HFFc6 (cell line): ENCODE data around the gene WDR31. TPM values are rescaled to one million over a fixed set of nuclear protein-coding genes. Genes with fewer than 3 reads are reported as not detected.

Experiments
- DNase-seq: peaks from one replicate; pipeline ENCODE4 v3.0.0-alpha.2; 2018
- H3K27ac Mint-ChIP-seq: 2 replicates; pipeline ENCODE4 v1.8.0; 2020; ENCODE audit warnings: mild to moderate bottlenecking, mixed read lengths
- H3K27me3 Mint-ChIP-seq: 2 replicates; pipeline ENCODE4 v1.8.0; 2021; ENCODE audit warnings: mild to moderate bottlenecking, moderate library complexity, mixed read lengths; ENCODE audit not compliant: insufficient read depth
- H3K36me3 Mint-ChIP-seq: 2 replicates; pipeline ENCODE4 v1.8.0; 2021; ENCODE audit warnings: low read depth, mixed read lengths
- H3K4me1 Mint-ChIP-seq: 2 replicates; pipeline ENCODE4 v1.8.0; 2020; ENCODE audit warnings: low read depth, mixed read lengths
- H3K4me3 Mint-ChIP-seq: 2 replicates; pipeline ENCODE4 v1.8.0; 2020; ENCODE audit warnings: mild to moderate bottlenecking, moderate library complexity, mixed read lengths
- H3K9me3 Mint-ChIP-seq: 2 replicates; pipeline ENCODE4 v1.8.0; 2020; ENCODE audit warnings: mild to moderate bottlenecking, mixed read lengths
- total RNA-seq, 6 experiments: library from RNA; stranded (reverse); fragmentation: NEBNext Ultra II Directional; extraction: Animal tissue kit (Norgen Biotek cat#: 25700); gene quantifications; 2 replicates in 1 of 6; 3 replicates in 5 of 6; pipeline ENCODE4 v1.2.3, GENCODE V29; 2021
- TF ChIP-seq, protein P1 (sequence below): fragments of 200-600 bp; sonication (generic); IDR thresholded peaks from 2 replicates; pipeline ENCODE4 v1.5.0; 2021; ENCODE audit warnings: antibody characterized with exemption, mild to moderate bottlenecking

Gene WDR31
- total RNA-seq, 6 experiments from 2014 or later, result 0.84 to 1.6 (median 1.0) TPM

DNA sequence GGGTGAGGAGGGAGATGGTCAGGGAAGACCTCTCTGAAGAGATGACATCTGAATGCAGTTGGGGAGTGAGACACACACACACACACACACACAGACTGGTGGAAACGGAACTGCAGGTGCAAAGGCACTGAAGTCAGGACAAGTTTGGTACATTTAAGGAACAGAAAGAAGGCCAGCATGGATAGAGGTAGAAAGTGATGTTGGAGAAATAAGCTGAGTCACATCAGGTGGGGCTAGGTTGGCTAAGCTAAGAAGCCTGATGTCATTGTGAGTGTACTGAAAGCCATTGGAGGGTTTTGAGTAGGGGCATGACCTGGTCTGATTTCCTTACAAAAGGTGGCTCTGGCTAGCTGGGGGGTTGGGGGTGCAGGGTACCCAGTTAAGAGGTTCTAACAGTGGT, 12.3 kb upstream of the WDR31 start:
- H3K4me1 Mint-ChIP-seq, result no peaks in the 10 kb centered on the region
- no peak overlapping the region for H3K4me3 Mint-ChIP-seq
- H3K27ac Mint-ChIP-seq, result no peak overlapping the region
- no peaks in the 10 kb centered on the region for H3K9me3 Mint-ChIP-seq
- TF ChIP-seq, protein P1, sequence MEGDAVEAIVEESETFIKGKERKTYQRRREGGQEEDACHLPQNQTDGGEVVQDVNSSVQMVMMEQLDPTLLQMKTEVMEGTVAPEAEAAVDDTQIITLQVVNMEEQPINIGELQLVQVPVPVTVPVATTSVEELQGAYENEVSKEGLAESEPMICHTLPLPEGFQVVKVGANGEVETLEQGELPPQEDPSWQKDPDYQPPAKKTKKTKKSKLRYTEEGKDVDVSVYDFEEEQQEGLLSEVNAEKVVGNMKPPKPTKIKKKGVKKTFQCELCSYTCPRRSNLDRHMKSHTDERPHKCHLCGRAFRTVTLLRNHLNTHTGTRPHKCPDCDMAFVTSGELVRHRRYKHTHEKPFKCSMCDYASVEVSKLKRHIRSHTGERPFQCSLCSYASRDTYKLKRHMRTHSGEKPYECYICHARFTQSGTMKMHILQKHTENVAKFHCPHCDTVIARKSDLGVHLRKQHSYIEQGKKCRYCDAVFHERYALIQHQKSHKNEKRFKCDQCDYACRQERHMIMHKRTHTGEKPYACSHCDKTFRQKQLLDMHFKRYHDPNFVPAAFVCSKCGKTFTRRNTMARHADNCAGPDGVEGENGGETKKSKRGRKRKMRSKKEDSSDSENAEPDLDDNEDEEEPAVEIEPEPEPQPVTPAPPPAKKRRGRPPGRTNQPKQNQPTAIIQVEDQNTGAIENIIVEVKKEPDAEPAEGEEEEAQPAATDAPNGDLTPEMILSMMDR, result no peak
- H3K36me3 Mint-ChIP-seq, result no peaks in the 10 kb centered on the region
- H3K27me3 Mint-ChIP-seq, result peaks cover 49% of the 10 kb centered on the region
- DNase-seq, result no peak

DNA sequence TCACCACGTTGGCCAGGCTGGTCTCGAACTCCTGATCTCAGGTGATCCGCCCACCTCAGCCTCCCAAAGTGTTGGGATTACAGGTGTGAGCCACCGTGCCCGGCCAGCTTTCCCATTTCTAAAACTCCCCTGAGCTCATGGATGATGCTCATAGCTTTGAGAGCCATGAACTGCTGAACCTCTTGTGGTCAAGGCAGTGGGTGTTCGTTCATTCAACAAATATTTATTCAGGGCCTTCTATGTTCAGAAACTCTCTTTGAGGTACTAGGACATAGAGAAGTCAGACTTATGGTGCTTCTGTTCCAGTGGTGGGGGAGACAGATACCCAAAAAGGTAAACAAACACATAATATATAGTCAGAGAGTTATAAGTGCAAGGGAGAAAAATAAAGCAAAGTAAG, 11.9 kb upstream of the WDR31 start:
- Mint-ChIP-seq H3K36me3 (no peaks in the 10 kb centered on the region), H3K4me3 (no peak overlapping the region), H3K27ac (no peak overlapping the region), H3K27me3 (peaks cover 53% of the 10 kb centered on the region), H3K9me3 (no peaks in the 10 kb centered on the region), H3K4me1 (no peaks in the 10 kb centered on the region)
- no peak for DNase-seq
- TF ChIP-seq, protein P1, result no peak

DNA sequence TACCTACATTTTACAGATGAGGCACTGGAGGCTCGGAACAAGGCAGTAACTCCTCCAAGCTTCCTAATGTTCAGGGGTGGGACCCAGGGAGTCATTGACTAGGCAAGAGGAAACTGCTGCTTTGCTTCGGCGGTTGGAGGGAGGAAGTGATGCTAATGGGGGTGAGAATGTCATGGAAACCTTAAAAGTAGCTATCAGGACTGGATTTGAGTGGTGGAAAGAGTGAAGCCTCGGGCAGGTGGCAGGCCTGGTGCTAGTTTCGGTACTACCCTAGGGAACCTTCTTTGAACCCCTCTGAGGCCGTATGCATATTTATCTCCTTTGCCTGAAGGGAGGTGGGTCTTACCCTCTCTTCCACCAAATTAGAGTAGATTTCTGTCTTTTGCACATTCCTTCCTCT, 10.9 kb upstream of the WDR31 start:
- TF ChIP-seq, protein P1, result no peak
- Mint-ChIP-seq H3K4me1 (no peaks in the 10 kb centered on the region), H3K4me3 (no peak overlapping the region), H3K36me3 (no peaks in the 10 kb centered on the region), H3K27me3 (peaks cover 46% of the 10 kb centered on the region), H3K27ac (no peak overlapping the region), H3K9me3 (no peaks in the 10 kb centered on the region)
- no peak for DNase-seq

DNA sequence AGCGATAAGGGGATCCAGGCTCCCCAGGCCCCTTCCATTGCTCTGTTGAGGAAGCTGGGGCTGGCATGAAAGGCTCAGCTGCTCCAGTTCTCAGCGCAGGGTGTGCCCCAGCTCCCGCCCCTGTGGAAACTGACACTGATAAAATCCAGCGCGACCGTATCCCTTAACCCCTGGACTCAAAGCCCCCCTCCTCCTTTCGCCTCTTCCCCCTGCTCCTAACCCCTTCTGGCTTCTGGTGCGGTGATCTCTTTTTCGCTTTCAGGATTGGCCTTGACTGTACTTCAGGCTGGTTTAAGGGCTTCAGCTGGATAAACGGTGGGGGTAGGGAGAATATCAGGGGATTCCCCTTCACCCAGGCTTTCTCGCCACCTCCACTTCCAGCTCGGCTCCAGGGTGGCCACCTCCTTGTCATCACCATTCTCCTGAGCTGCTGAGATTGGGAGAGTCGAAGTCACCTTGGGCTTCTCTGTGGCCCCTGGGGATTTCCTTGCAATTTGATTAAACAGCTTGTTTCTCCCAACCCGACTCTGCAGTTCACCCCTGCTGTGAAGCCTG, 10.1 kb upstream of the WDR31 start:
- H3K4me1 Mint-ChIP-seq, result no peaks in the 10 kb centered on the region
- no peak overlapping the region for H3K27ac Mint-ChIP-seq
- H3K27me3 Mint-ChIP-seq, result peaks cover 43% of the 10 kb centered on the region
- no peak overlapping the region for H3K4me3 Mint-ChIP-seq
- H3K36me3 Mint-ChIP-seq, result no peaks in the 10 kb centered on the region
- no peaks in the 10 kb centered on the region for H3K9me3 Mint-ChIP-seq
- TF ChIP-seq, protein P1, result no peak
- DNase-seq, result no peak

DNA sequence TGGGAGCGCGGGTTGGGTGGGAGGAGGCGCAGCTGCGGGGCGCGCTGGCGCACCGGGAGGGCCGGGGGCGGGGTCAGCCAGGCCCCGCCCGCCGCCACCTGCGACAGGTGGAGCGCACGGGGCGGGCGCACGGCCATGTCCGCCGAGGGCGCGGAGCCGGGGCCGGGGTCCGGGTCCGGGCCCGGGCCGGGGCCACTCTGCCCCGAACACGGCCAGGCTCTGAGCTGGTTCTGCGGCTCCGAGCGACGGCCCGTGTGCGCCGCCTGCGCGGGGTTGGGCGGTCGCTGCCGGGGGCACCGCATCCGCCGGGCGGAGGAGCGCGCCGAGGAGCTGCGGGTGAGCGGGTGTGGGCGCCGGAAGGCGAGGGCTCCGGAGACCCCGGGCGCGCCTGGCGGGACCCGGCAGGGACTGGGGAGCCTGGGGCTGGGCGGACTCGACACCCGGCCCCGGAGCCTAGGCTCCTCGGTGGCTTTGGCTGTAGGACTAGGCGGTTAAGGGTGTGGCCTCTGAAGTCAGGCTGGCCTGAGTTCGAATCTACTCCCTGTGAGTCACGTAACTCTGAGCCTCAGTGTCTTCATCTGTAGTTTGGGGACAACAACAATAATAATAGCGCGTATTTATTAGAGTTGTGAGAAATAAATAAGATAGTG, 9.5 kb upstream of the WDR31 start, which contains the start of gene BSPRY:
TSS of gene BSPRY (plus strand) at position 97 of the 650 bp plus-strand sequence. CDS start at position 136, 39 bp downstream.
- no peaks in the 10 kb centered on the region for H3K4me1 Mint-ChIP-seq
- peaks cover 44% of the 10 kb centered on the region for H3K27me3 Mint-ChIP-seq
- H3K36me3 Mint-ChIP-seq, result no peaks in the 10 kb centered on the region
- no peak within 1 kb of the TSS for H3K27ac Mint-ChIP-seq
- no peak for DNase-seq
- no peaks in the 10 kb centered on the region for H3K9me3 Mint-ChIP-seq
- no peak within 1 kb of the TSS for H3K4me3 Mint-ChIP-seq
- TF ChIP-seq, protein P1, result no peak
